Ishikawa (cell line): ENCODE results near the gene KLHL26.

Source experiments
- CEBPB ChIP-seq: IDR thresholded peaks from 2 replicates; pipeline ENCODE4 v1.6.1; 2012
- CREB1 ChIP-seq: IDR thresholded peaks from 2 replicates; pipeline ENCODE4 v1.6.1; 2012; ENCODE audit warnings: low read depth
- EGR1 ChIP-seq: IDR thresholded peaks from 2 replicates; pipeline ENCODE4 v1.6.1; 2012
- EP300 ChIP-seq: IDR thresholded peaks from 2 replicates; pipeline ENCODE4 v1.6.1; 2012; ENCODE audit warnings: borderline replicate concordance
- FOXM1 ChIP-seq: IDR thresholded peaks from 2 replicates; pipeline ENCODE4 v1.6.1; 2012; ENCODE audit warnings: low read depth, borderline replicate concordance
- MAX ChIP-seq: IDR thresholded peaks from 2 replicates; pipeline ENCODE4 v1.6.1; 2012
- NFIC ChIP-seq: IDR thresholded peaks from 2 replicates; pipeline ENCODE4 v1.6.1; 2012
- RAD21 ChIP-seq: IDR thresholded peaks from 2 replicates; pipeline ENCODE4 v1.6.1; 2012; ENCODE audit warnings: low read depth
- TAF1 ChIP-seq: IDR thresholded peaks from 2 replicates; pipeline ENCODE4 v1.6.1; 2012; ENCODE audit warnings: low read depth, mild to moderate bottlenecking
- TCF12 ChIP-seq: IDR thresholded peaks from 2 replicates; pipeline ENCODE4 v1.6.1; 2012; ENCODE audit warnings: low read depth
- TEAD4 ChIP-seq: IDR thresholded peaks from 2 replicates; pipeline ENCODE4 v1.6.1; 2012
- YY1 ChIP-seq: IDR thresholded peaks from 2 replicates; pipeline ENCODE4 v1.6.1; 2012; ENCODE audit warnings: low read depth
- ZBTB7A ChIP-seq: IDR thresholded peaks from 2 replicates; pipeline ENCODE4 v1.6.1; 2012; ENCODE audit warnings: low read depth
- TF ChIP-seq, protein P1 (sequence below): IDR thresholded peaks from 2 replicates; pipeline ENCODE4 v1.6.1; 2012; ENCODE audit warnings: low read depth, mild to moderate bottlenecking
- TF ChIP-seq, protein P2 (sequence below): IDR thresholded peaks from 2 replicates; pipeline ENCODE4 v1.6.1; 2012

Gene KLHL26

DNA sequence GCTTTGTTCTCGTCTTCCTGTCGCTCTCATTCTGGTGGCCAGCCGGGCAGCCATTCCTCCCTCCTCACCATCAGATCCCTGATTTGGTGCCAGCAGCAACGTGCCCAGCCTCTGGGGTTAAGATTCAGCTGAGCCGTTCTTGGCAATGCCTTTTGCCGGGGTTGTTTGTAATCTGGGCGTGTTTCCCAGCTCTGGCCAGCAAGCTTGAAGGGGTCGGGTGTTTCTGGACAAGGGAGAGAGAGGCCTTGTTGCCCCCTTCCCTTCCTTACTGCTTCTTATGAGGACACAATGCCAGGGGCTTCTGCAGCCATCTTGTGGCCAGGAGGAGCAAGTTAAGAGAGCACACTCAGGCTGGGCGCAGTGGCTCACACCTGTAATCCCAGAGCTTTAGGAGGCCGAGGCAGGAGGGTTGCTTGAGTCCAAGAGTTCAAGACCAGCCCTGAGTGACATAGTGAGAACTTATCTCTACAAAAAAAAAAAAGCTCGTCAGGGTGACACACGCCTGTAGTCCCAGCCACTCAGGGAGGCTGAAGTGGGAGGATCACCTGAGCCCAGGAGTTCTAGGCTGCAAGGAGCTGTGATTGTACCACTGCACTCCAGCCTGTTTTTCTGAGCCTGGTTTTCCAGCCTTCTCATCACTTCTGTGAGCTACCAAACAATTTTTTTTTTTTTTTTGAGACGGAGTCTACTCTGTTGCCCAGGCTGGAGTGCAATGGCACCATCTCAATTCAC lies 35.9 kb downstream of the KLHL26 start:
- TF ChIP-seq MAX: no peak
- TF ChIP-seq RAD21: peak; percentile 38; the same call in 1 of the 2 replicates

GRCh38 chr19:18674616-18675015 lies 37.8 kb downstream of the KLHL26 start:
- TF ChIP-seq TCF12 (no peak), EGR1 (no peak), CEBPB (no peak)

GRCh38 chr19:18675779-18676178 lies 39.0 kb downstream of the KLHL26 start:
- TF ChIP-seq RAD21: peak; percentile 76
- no peak for TF ChIP-seq MAX

GRCh38 chr19:18676692-18677091 lies 39.9 kb downstream of the KLHL26 start:
- TF ChIP-seq, protein P1, sequence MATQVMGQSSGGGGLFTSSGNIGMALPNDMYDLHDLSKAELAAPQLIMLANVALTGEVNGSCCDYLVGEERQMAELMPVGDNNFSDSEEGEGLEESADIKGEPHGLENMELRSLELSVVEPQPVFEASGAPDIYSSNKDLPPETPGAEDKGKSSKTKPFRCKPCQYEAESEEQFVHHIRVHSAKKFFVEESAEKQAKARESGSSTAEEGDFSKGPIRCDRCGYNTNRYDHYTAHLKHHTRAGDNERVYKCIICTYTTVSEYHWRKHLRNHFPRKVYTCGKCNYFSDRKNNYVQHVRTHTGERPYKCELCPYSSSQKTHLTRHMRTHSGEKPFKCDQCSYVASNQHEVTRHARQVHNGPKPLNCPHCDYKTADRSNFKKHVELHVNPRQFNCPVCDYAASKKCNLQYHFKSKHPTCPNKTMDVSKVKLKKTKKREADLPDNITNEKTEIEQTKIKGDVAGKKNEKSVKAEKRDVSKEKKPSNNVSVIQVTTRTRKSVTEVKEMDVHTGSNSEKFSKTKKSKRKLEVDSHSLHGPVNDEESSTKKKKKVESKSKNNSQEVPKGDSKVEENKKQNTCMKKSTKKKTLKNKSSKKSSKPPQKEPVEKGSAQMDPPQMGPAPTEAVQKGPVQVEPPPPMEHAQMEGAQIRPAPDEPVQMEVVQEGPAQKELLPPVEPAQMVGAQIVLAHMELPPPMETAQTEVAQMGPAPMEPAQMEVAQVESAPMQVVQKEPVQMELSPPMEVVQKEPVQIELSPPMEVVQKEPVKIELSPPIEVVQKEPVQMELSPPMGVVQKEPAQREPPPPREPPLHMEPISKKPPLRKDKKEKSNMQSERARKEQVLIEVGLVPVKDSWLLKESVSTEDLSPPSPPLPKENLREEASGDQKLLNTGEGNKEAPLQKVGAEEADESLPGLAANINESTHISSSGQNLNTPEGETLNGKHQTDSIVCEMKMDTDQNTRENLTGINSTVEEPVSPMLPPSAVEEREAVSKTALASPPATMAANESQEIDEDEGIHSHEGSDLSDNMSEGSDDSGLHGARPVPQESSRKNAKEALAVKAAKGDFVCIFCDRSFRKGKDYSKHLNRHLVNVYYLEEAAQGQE: no peak
- TF ChIP-seq TEAD4 (no peak), YY1 (no peak), EGR1 (no peak), EP300 (no peak), TCF12 (no peak), RAD21 (no peak), CREB1 (no peak), FOXM1 (no peak), TAF1 (no peak), ZBTB7A (no peak), NFIC (no peak), CEBPB (no peak), MAX (no peak)
- TF ChIP-seq, protein P2, sequence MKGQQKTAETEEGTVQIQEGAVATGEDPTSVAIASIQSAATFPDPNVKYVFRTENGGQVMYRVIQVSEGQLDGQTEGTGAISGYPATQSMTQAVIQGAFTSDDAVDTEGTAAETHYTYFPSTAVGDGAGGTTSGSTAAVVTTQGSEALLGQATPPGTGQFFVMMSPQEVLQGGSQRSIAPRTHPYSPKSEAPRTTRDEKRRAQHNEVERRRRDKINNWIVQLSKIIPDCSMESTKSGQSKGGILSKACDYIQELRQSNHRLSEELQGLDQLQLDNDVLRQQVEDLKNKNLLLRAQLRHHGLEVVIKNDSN: no peak

GRCh38 chr19:18677156-18677555 lies 40.3 kb downstream of the KLHL26 start:
- TF ChIP-seq EP300: no peak
- no peak for TF ChIP-seq MAX
- TF ChIP-seq EGR1: no peak
- no peak for TF ChIP-seq NFIC
- no peak for TF ChIP-seq YY1
- no peak for TF ChIP-seq FOXM1
- TF ChIP-seq TCF12: no peak
- no peak for TF ChIP-seq TAF1
- TF ChIP-seq, protein P2: no peak
- TF ChIP-seq RAD21: no peak
- TF ChIP-seq TEAD4: no peak
- TF ChIP-seq CEBPB: no peak
- no peak for TF ChIP-seq ZBTB7A
- no peak for TF ChIP-seq CREB1
- TF ChIP-seq, protein P1: no peak

DNA sequence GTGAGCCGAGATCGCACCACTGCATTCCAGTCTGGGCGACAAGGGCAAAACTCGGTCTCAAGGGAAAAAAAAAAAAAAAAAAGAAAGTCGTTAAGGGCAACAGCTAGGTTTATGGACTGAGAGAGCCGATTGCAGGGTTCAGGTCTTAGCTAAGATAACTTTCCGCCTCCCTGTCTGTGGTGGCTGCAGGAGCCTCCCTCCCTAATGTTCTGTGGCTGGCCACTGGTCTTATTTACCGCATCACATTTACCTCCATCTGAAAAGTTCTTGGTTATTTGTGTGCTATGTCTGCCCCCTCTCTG lies 45.9 kb downstream of the KLHL26 start:
- TF ChIP-seq FOXM1 (no peak), EGR1 (no peak), ZBTB7A (no peak), TCF12 (no peak), MAX (no peak), TAF1 (no peak), NFIC (no peak), RAD21 (no peak), YY1 (no peak), CEBPB (no peak), TEAD4 (no peak), CREB1 (no peak), EP300 (no peak)
- TF ChIP-seq, protein P2: no peak
- TF ChIP-seq, protein P1: no peak
